HG02840 (cell line): Measurements from ENCODE around the gene NOXO1.
"Not testable (repeated sequence)": the region's sequence is repeated elsewhere in the genome, so short reads cannot be mapped to it uniquely, and the experiment has no call there.

Experiments
- ATAC-seq: cut with Tn5 transposase; IDR thresholded peaks from one replicate; pipeline ENCODE4 v1.9.1; 2021; ENCODE audit warnings: mild to moderate bottlenecking, moderate library complexity, moderate number of reproducible peaks; ENCODE audit not compliant: unreplicated experiment, low FRiP score

NOXO1 gene

GRCh38 chr16:2013527-2013926 lies 32.3 kb upstream of the NOXO1 start:
- no peak for ATAC-seq

- not testable (repeated sequence) for ATAC-seq
Observed at GRCh38 chr16:2011726-2012125, 30.5 kb upstream of the NOXO1 start.

GRCh38 chr16:2009791-2010510 lies 28.7 kb upstream of the NOXO1 start, which contains the start of gene ZNF598:
Gene ZNF598 (minus strand): TSS chr16:2009821.
- no peak for ATAC-seq

- no peak for ATAC-seq
Observed at GRCh38 chr16:2009164-2009711, 28.0 kb upstream of the NOXO1 start.

- no peak for ATAC-seq
Observed at GRCh38 chr16:2008631-2009163, 27.4 kb upstream of the NOXO1 start.

- no peak for ATAC-seq
Observed at GRCh38 chr16:2008009-2008526, 26.8 kb upstream of the NOXO1 start.

GRCh38 chr16:2007081-2007836 lies 26.0 kb upstream of the NOXO1 start:
- no peak for ATAC-seq

- no peak for ATAC-seq
Observed at GRCh38 chr16:2006317-2006716, 25.0 kb upstream of the NOXO1 start.

GRCh38 chr16:2005646-2006045 lies 24.4 kb upstream of the NOXO1 start:
- ATAC-seq = no peak

- ATAC-seq = no peak
Observed at GRCh38 chr16:2004795-2005517, 23.7 kb upstream of the NOXO1 start.

- ATAC-seq = no peak
Observed at GRCh38 chr16:2003827-2004641, 22.8 kb upstream of the NOXO1 start.

- no peak for ATAC-seq
Observed at GRCh38 chr16:2003231-2003826, 22.1 kb upstream of the NOXO1 start.

GRCh38 chr16:2002406-2003230 lies 21.3 kb upstream of the NOXO1 start:
- no peak for ATAC-seq

- ATAC-seq = no peak
Observed at GRCh38 chr16:2001456-2002355, 20.4 kb upstream of the NOXO1 start.

GRCh38 chr16:2001035-2001434 lies 19.8 kb upstream of the NOXO1 start:
- ATAC-seq = no peak

GRCh38 chr16:1999866-2000514 lies 18.7 kb upstream of the NOXO1 start:
- ATAC-seq = no peak
